H9 (cell line): ENCODE data around the gene CABP7. TPM values are rescaled to one million over a fixed set of nuclear protein-coding genes. Genes with fewer than 3 reads are reported as not detected.

Experiments
- DNase-seq: peaks from one replicate; pipeline ENCODE4 v3.0.0-alpha.2; 2017
- H2AFZ ChIP-seq: one replicate; pipeline ENCODE4 v1.6.1; 2013; ENCODE audit warnings: mild to moderate bottlenecking, low read length, control low read depth, moderate library complexity
- H2AK5ac ChIP-seq: 2 replicates; pipeline ENCODE4 v1.6.1; 2013; ENCODE audit warnings: low read length, control low read depth, mixed read lengths; ENCODE audit not compliant: insufficient read length
- H2BK120ac ChIP-seq: one replicate; pipeline ENCODE4 v1.6.1; 2013; ENCODE audit warnings: low read depth, mild to moderate bottlenecking, low read length, control low read depth, inconsistent platforms; ENCODE audit not compliant: poor library complexity, severe bottlenecking
- H2BK12ac ChIP-seq: 2 replicates; pipeline ENCODE4 v1.6.1; 2013; ENCODE audit warnings: low read length, control low read depth, mixed read lengths, low read depth; ENCODE audit not compliant: insufficient read length
- H2BK15ac ChIP-seq: 2 replicates; pipeline ENCODE4 v1.6.1; 2013; ENCODE audit warnings: low read depth, low read length, control low read depth
- H2BK20ac ChIP-seq: one replicate; pipeline ENCODE4 v1.6.1; 2013; ENCODE audit warnings: low read depth, mild to moderate bottlenecking, low read length, control low read depth, inconsistent platforms; ENCODE audit not compliant: poor library complexity, severe bottlenecking
- H2BK5ac ChIP-seq: 2 replicates; pipeline ENCODE4 v1.6.1; 2013; ENCODE audit warnings: low read length, control low read depth, mixed read lengths; ENCODE audit not compliant: insufficient read length
- H3K14ac ChIP-seq: 2 replicates; pipeline ENCODE4 v1.6.1; 2013; ENCODE audit warnings: low read length, control low read depth; ENCODE audit not compliant: insufficient read depth
- H3K18ac ChIP-seq: 2 replicates; pipeline ENCODE4 v1.6.1; 2013; ENCODE audit warnings: low read depth, mild to moderate bottlenecking, mixed read lengths, low read length, control low read depth; ENCODE audit not compliant: insufficient read length
- H3K23ac ChIP-seq: 2 replicates; pipeline ENCODE4 v1.6.1; 2013; ENCODE audit warnings: low read length, control low read depth, mixed read lengths, low read depth; ENCODE audit not compliant: insufficient read length
- H3K23me2 ChIP-seq: 2 replicates; pipeline ENCODE4 v1.6.1; 2013; ENCODE audit warnings: low read depth, mild to moderate bottlenecking, mixed read lengths, low read length, control low read depth; ENCODE audit not compliant: insufficient read length, poor library complexity, severe bottlenecking
- H3K27ac ChIP-seq: 2 replicates; pipeline ENCODE4 v1.5.1; 2013; ENCODE audit warnings: low read length, control low read depth, mixed read lengths, low read depth; ENCODE audit not compliant: insufficient read length
- H3K27me3 ChIP-seq: 2 replicates; pipeline ENCODE4 v1.6.1; 2013; ENCODE audit warnings: low read length, control low read depth, inconsistent platforms; ENCODE audit not compliant: insufficient read depth
- H3K4ac ChIP-seq: 2 replicates; pipeline ENCODE4 v1.6.1; 2013; ENCODE audit warnings: low read depth, mild to moderate bottlenecking, control low read depth, inconsistent platforms, low read length, moderate library complexity
- H3K4me1 ChIP-seq: 2 replicates; pipeline ENCODE4 v1.6.1; 2013; ENCODE audit warnings: low read length, control low read depth, inconsistent platforms; ENCODE audit not compliant: insufficient read depth
- H3K4me2 ChIP-seq: 2 replicates; pipeline ENCODE4 v1.6.1; 2013; ENCODE audit warnings: low read length, control low read depth, mixed read lengths; ENCODE audit not compliant: insufficient read length, insufficient read depth
- H3K56ac ChIP-seq: 2 replicates; pipeline ENCODE4 v1.6.1; 2013; ENCODE audit warnings: low read depth, mild to moderate bottlenecking, mixed read lengths, low read length, control low read depth; ENCODE audit not compliant: insufficient read length
- H3K79me1 ChIP-seq: 2 replicates; pipeline ENCODE4 v1.6.1; 2013; ENCODE audit warnings: low read depth, mild to moderate bottlenecking, moderate library complexity, low read length, control low read depth, inconsistent platforms; ENCODE audit not compliant: insufficient read depth, poor library complexity, severe bottlenecking
- H3K79me2 ChIP-seq: 2 replicates; pipeline ENCODE4 v1.6.1; 2013; ENCODE audit warnings: low read length, control low read depth, inconsistent platforms; ENCODE audit not compliant: insufficient read depth
- H3K9ac ChIP-seq: 2 replicates; pipeline ENCODE4 v1.6.1; 2013; ENCODE audit warnings: low read length, control low read depth, mixed read lengths; ENCODE audit not compliant: insufficient read length; ENCODE audit errors: extremely low read depth
- H3K9me3 ChIP-seq: one replicate; pipeline ENCODE4 v1.6.1; 2013; ENCODE audit warnings: low read depth, low read length, inconsistent platforms; ENCODE audit not compliant: control insufficient read depth
- H3T11ph ChIP-seq: one replicate; pipeline ENCODE4 v1.6.1; 2013; ENCODE audit warnings: mild to moderate bottlenecking, low read length, control low read depth, inconsistent platforms
- H4K20me1 ChIP-seq: one replicate; pipeline ENCODE4 v1.6.1; 2013; ENCODE audit not compliant: control insufficient read depth, insufficient read length, insufficient read depth
- H4K5ac ChIP-seq: 2 replicates; pipeline ENCODE4 v1.6.1; 2013; ENCODE audit warnings: low read depth, mild to moderate bottlenecking, mixed read lengths, low read length, control low read depth; ENCODE audit not compliant: insufficient read length
- H4K8ac ChIP-seq: replicated peaks from 2 replicates; pipeline ENCODE4 v1.6.1; 2013; ENCODE audit warnings: low read length, control low read depth, mixed read lengths, low read depth; ENCODE audit not compliant: insufficient read length
- H4K91ac ChIP-seq: 2 replicates; pipeline ENCODE4 v1.6.1; 2013; ENCODE audit warnings: low read depth, mild to moderate bottlenecking, moderate library complexity, mixed read lengths, low read length, control low read depth; ENCODE audit not compliant: insufficient read length
- H3K27ac Mint-ChIP-seq, 3 experiments: 2 replicates in 2 of 3; 3 replicates in 1 of 3; pipeline ENCODE4 v1.8.0; 2020 to 2021; ENCODE audit warnings: mixed read lengths in 3 of 3, mild to moderate bottlenecking in 1 of 3, moderate library complexity in 1 of 3
- H3K27me3 Mint-ChIP-seq: 2 replicates; pipeline ENCODE4 v1.8.0; 2021; ENCODE audit warnings: low read depth, mild to moderate bottlenecking, moderate library complexity, mixed read lengths
- H3K36me3 Mint-ChIP-seq, 3 experiments: 2 replicates in 2 of 3; 3 replicates in 1 of 3; pipeline ENCODE4 v1.8.0; 2020 to 2021; ENCODE audit warnings: low read depth in 3 of 3, mixed read lengths in 3 of 3; ENCODE audit not compliant: insufficient read depth in 1 of 3
- H3K4me1 Mint-ChIP-seq, 2 experiments: 2 replicates each; pipeline ENCODE4 v1.8.0; 2020; ENCODE audit warnings: mixed read lengths in 2 of 2
- H3K4me3 Mint-ChIP-seq, 2 experiments: 2 replicates in 1 of 2; 3 replicates in 1 of 2; pipeline ENCODE4 v1.8.0; 2020 to 2021; ENCODE audit warnings: mild to moderate bottlenecking in 2 of 2, mixed read lengths in 2 of 2, moderate library complexity in 1 of 2
- H3K9me3 Mint-ChIP-seq, 2 experiments: 2 replicates in 1 of 2; 3 replicates in 1 of 2; pipeline ENCODE4 v1.8.0; 2020; ENCODE audit warnings: mild to moderate bottlenecking in 2 of 2, mixed read lengths in 2 of 2, moderate library complexity in 1 of 2
- CTCF ChIP-seq: fragments of 200-600 bp; sonication (generic); conservative IDR thresholded peaks from 3 replicates; pipeline ENCODE4 v1.8.0; 2021; ENCODE audit warnings: antibody characterized with exemption, mild to moderate bottlenecking
- WGBS: extraction: QIAGEN DNeasy Blood & Tissue Kit; methylation state at CpG from one replicate; pipeline ENCODE4 v1.1.7; 2013; ENCODE audit warnings: missing lambda C conversion rate, low lambda C conversion rate, mixed read lengths; ENCODE audit not compliant: insufficient read length; ENCODE audit errors: extremely low coverage; 5-methylcytosine and 5-hydroxymethylcytosine counted together
- total RNA-seq: library from RNA; stranded (reverse); gene quantifications from 2 replicates; pipeline ENCODE4 v1.2.1, GENCODE V29; 2021

Gene CABP7
- total RNA-seq, 1 experiment from 2014 or later: 0.83 TPM

GRCh38 chr22:29723766-29724165 lies 4.0 kb downstream of the CABP7 start:
- H3K9me3 ChIP-seq: no peaks in the 10 kb centered on the region
- H3K4me1 ChIP-seq: no peaks in the 10 kb centered on the region
- H4K20me1 ChIP-seq: no peaks in the 10 kb centered on the region
- H3K14ac ChIP-seq: no peak overlapping the region
- peaks cover 4% of the 10 kb centered on the region for H3K23me2 ChIP-seq
- DNase-seq: no peak
- peak; percentile 47; the same call in 2 of the 3 replicates for TF ChIP-seq CTCF
- H3K9me3 Mint-ChIP-seq: no peaks in the 10 kb centered on the region; a peak in 1 of 5 replicates
- H3K79me1 ChIP-seq: no peaks in the 10 kb centered on the region
- peaks cover 70% of the 10 kb centered on the region for H3K27me3 Mint-ChIP-seq
- no peak overlapping the region for H3K56ac ChIP-seq
- H3K27ac Mint-ChIP-seq: no peak overlapping the region
- H3K9ac ChIP-seq: no peak overlapping the region
- H3K27me3 ChIP-seq: peaks cover 21% of the 10 kb centered on the region; the same call in 1 of the 2 replicates
- no peak overlapping the region for H4K91ac ChIP-seq
- WGBS: no CpG with 5 or more reads among the region's 10 CpGs
- H3K27ac ChIP-seq: no peak overlapping the region
- no peak overlapping the region for H2AK5ac ChIP-seq
- no peak overlapping the region for H2BK12ac ChIP-seq
- no peak overlapping the region for H2BK120ac ChIP-seq
- no peak overlapping the region for H3T11ph ChIP-seq
- no peak overlapping the region for H3K4me3 Mint-ChIP-seq
- no peak overlapping the region for H4K8ac ChIP-seq
- H2BK5ac ChIP-seq: no peak overlapping the region
- H4K5ac ChIP-seq: no peak overlapping the region
- no peaks in the 10 kb centered on the region for H3K79me2 ChIP-seq
- H3K4ac ChIP-seq: no peak overlapping the region
- no peak overlapping the region for H2BK15ac ChIP-seq
- peaks cover 11 to 18% of the 10 kb centered on the region in 2 experiments; a peak in 3 of 4 replicates for H3K4me1 Mint-ChIP-seq
- H2AFZ ChIP-seq: no peak overlapping the region
- no peaks in the 10 kb centered on the region; a peak in 1 of 7 replicates for H3K36me3 Mint-ChIP-seq
- H3K18ac ChIP-seq: no peak overlapping the region
- H3K4me2 ChIP-seq: no peak overlapping the region
- H2BK20ac ChIP-seq: no peak overlapping the region
- no peak overlapping the region for H3K23ac ChIP-seq
